Uterus (tissue), 2 donors: Measurements from ENCODE around the gene LRRC15.

Experiments used
- POLR2A ChIP-seq, 2 donors: fragments of 450-650 bp; IDR thresholded peaks; one replicate each; pipeline ENCODE4 v1.6.1; 2016; ENCODE audit warnings: antibody characterized with exemption in 2 of 2, mild to moderate bottlenecking in 1 of 2, moderate library complexity in 1 of 2
- TF ChIP-seq, protein P1 (sequence below), 4 experiments: fragments of 200-600 bp in 2 of 4; fragments of 450-650 bp in 2 of 4; sonication (generic) in 2 of 4; IDR thresholded peaks; one replicate each; pipeline ENCODE4 v1.5.1; 2016 to 2019; ENCODE audit warnings: antibody characterized with exemption in 4 of 4, mild to moderate bottlenecking in 2 of 4, moderate library complexity in 1 of 4

DNA sequence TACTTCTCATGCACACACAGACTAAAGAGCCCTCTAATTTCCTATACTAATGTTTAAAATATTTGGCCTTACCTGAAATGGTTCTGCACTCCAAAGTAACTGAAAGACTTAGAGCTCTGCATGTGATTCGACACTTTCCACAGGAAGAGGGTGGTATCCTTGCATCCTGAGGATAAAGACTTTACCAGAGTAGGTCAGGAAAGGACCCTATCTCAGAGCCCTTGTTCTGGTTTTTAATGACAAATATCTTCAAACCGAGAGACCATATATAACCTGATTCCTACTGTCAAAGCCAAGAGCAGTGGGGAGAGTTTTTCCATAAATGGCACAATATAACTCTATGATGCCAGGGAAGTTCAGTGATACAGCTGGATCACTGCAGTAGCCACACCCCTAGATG is 29.6 kb upstream of the LRRC15 start, which contains the start of gene GP5:
- TF ChIP-seq, protein P1, sequence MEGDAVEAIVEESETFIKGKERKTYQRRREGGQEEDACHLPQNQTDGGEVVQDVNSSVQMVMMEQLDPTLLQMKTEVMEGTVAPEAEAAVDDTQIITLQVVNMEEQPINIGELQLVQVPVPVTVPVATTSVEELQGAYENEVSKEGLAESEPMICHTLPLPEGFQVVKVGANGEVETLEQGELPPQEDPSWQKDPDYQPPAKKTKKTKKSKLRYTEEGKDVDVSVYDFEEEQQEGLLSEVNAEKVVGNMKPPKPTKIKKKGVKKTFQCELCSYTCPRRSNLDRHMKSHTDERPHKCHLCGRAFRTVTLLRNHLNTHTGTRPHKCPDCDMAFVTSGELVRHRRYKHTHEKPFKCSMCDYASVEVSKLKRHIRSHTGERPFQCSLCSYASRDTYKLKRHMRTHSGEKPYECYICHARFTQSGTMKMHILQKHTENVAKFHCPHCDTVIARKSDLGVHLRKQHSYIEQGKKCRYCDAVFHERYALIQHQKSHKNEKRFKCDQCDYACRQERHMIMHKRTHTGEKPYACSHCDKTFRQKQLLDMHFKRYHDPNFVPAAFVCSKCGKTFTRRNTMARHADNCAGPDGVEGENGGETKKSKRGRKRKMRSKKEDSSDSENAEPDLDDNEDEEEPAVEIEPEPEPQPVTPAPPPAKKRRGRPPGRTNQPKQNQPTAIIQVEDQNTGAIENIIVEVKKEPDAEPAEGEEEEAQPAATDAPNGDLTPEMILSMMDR (IDR thresholded peaks at IDR 0.05), result no peak
- TF ChIP-seq POLR2A (IDR thresholded peaks at IDR 0.05), result no peak
